Ovary (tissue), 3 donors: ENCODE data around the gene PSMD13.

Source experiments
- POLR2A ChIP-seq: fragments of 450-650 bp; IDR thresholded peaks from one replicate; pipeline ENCODE4 v1.6.1; 2017; ENCODE audit warnings: antibody characterized with exemption, mild to moderate bottlenecking, moderate library complexity
- TF ChIP-seq, protein P1 (sequence below), 3 donors: fragments of 450-650 bp in 2 of 3; fragments of 200-600 bp in 1 of 3; IDR thresholded peaks; one replicate each; pipeline versions ENCODE4 v1.5.1 to v1.8.0; 2016 to 2022; ENCODE audit warnings: antibody characterized with exemption in 3 of 3, mild to moderate bottlenecking in 1 of 3
- donor health status: DM: no; HTN: no; CAD: no.

DNA sequence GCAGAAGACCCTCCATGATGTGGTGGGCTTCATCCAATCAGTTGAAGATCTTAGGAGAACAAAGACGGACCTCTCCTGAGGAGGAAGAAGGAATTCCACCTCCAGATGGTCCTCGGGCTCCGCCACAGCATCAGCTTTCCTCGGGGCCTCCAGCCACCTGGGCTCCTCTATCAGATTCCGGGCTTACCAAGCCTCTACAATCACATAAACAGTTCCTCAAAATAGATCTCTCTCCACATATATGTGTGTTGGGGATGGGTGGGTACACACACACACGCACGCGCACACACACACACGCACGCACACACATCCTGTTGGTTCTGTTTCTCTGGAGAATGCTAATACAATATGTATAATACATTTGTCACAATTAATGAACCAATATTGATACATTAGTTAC lies 22.6 kb downstream of the PSMD13 start:
- TF ChIP-seq, protein P1, sequence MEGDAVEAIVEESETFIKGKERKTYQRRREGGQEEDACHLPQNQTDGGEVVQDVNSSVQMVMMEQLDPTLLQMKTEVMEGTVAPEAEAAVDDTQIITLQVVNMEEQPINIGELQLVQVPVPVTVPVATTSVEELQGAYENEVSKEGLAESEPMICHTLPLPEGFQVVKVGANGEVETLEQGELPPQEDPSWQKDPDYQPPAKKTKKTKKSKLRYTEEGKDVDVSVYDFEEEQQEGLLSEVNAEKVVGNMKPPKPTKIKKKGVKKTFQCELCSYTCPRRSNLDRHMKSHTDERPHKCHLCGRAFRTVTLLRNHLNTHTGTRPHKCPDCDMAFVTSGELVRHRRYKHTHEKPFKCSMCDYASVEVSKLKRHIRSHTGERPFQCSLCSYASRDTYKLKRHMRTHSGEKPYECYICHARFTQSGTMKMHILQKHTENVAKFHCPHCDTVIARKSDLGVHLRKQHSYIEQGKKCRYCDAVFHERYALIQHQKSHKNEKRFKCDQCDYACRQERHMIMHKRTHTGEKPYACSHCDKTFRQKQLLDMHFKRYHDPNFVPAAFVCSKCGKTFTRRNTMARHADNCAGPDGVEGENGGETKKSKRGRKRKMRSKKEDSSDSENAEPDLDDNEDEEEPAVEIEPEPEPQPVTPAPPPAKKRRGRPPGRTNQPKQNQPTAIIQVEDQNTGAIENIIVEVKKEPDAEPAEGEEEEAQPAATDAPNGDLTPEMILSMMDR (IDR thresholded peaks at IDR 0.05): no peak
- TF ChIP-seq POLR2A: no peak
